Nephron (organoid): ENCODE measurements around the gene R3HDM4.

Experiments used
- H3K27ac Mint-ChIP-seq, 3 experiments: 2 replicates each; pipeline ENCODE4 v1.8.0; 2020; ENCODE audit warnings: mixed read lengths in 3 of 3, mild to moderate bottlenecking in 2 of 3, moderate library complexity in 1 of 3
- H3K27me3 Mint-ChIP-seq: 2 replicates; pipeline ENCODE4 v1.8.0; 2021; ENCODE audit warnings: low read depth, mild to moderate bottlenecking, moderate library complexity, mixed read lengths
- H3K36me3 Mint-ChIP-seq: 2 replicates; pipeline ENCODE4 v1.8.0; 2020; ENCODE audit warnings: low read depth, mixed read lengths
- H3K4me1 Mint-ChIP-seq: 2 replicates; pipeline ENCODE4 v1.8.0; 2020; ENCODE audit warnings: mixed read lengths
- H3K4me3 Mint-ChIP-seq, 3 experiments: 2 replicates each; pipeline ENCODE4 v1.8.0; 2020; ENCODE audit warnings: mild to moderate bottlenecking in 3 of 3, mixed read lengths in 3 of 3, moderate library complexity in 2 of 3
- H3K9me3 Mint-ChIP-seq: 2 replicates; pipeline ENCODE4 v1.8.0; 2020; ENCODE audit warnings: mixed read lengths
- TF ChIP-seq, protein P1 (sequence below), 3 experiments: fragments of 200-600 bp; sonication (generic); IDR thresholded peaks; one replicate each; pipeline ENCODE4 v1.5.0; 2021; ENCODE audit warnings: antibody characterized with exemption in 3 of 3; ENCODE audit not compliant: unreplicated experiment in 3 of 3

R3HDM4 gene

DNA sequence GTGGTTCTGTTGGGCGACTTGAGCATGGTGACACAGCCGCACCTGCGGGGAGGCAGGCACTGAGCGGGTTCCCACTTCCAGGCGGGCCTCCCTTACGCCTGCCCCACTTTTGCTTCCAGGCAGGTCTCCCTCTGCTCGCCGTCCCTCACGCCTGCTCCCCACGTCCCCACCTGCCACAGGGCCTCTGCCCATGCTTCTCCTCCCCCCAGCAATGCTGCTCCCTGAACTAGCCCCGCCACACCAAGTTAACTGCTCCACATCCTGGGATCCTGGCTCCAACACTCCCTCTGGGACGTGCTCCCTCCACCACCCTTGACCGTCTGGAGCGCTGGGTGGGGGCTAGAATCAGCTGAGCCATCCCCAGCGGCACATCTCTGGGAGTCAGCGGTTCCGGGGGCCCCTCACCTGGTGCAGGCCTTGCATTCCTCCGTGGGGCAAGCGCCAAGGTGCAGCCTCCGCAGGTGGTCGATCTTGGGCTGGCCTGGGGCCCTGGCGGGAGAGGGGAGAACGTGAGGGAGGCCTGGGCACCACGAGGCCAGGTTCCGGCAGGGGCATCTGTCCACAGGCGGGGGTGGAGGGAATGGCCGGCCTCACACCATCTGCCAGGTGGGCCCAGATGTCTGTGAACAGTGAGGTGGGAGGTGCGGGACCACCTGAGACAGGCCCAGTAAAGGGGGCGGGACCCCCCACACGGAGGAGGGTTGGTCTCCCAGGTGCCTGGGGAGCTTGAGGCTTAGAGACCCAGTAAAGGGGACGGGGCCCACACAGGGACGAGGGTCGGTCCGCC, 44.4 kb downstream of the R3HDM4 start:
- Mint-ChIP-seq H3K4me1 (peaks cover 11% of the 10 kb centered on the region), H3K27me3 (peaks cover 6% of the 10 kb centered on the region), H3K4me3 (no peak overlapping the region), H3K36me3 (peaks cover 31% of the 10 kb centered on the region), H3K27ac (no peak overlapping the region), H3K9me3 (no peaks in the 10 kb centered on the region)
- TF ChIP-seq, protein P1, sequence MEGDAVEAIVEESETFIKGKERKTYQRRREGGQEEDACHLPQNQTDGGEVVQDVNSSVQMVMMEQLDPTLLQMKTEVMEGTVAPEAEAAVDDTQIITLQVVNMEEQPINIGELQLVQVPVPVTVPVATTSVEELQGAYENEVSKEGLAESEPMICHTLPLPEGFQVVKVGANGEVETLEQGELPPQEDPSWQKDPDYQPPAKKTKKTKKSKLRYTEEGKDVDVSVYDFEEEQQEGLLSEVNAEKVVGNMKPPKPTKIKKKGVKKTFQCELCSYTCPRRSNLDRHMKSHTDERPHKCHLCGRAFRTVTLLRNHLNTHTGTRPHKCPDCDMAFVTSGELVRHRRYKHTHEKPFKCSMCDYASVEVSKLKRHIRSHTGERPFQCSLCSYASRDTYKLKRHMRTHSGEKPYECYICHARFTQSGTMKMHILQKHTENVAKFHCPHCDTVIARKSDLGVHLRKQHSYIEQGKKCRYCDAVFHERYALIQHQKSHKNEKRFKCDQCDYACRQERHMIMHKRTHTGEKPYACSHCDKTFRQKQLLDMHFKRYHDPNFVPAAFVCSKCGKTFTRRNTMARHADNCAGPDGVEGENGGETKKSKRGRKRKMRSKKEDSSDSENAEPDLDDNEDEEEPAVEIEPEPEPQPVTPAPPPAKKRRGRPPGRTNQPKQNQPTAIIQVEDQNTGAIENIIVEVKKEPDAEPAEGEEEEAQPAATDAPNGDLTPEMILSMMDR (IDR thresholded peaks at IDR 0.05; ENCODE audit: unreplicated experiment in 3 of 3) = no peak

DNA sequence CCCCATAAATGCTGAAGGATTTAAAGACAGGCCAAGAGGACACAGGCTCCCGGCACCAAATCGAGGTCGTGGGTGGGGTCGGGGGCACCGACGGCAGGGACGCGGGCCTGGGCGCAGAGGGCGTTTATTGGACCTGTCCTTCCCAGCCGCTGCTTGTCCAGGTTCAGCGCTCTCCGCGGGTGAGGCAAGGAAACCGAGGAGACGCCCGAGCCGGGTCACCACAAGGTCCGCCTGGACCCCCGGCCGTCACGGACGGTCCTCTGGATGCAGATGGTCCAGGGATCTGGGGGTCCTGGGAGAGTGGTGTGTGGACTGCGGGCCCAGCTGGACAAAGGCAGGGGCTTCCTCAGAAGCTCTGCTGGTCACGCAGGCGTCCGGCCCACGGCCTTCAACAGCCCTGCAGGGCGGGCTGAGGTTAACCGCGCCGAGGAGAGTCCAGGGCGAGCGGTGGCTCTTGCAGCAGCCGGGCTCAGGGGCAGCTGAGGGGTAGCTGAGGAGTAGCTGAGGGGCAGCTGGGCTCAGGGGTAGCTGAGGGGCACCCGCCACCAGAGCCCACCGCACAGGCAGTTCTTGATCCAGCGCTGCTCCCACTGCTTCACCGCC, 45.1 kb downstream of the R3HDM4 start:
- Mint-ChIP-seq H3K36me3 (peaks cover 31% of the 10 kb centered on the region), H3K9me3 (no peaks in the 10 kb centered on the region), H3K27ac (no peak overlapping the region), H3K27me3 (peaks cover 13% of the 10 kb centered on the region), H3K4me3 (no peak overlapping the region), H3K4me1 (peaks cover 11% of the 10 kb centered on the region)
- TF ChIP-seq, protein P1 (IDR thresholded peaks at IDR 0.05; ENCODE audit: unreplicated experiment in 3 of 3) = no peak

DNA sequence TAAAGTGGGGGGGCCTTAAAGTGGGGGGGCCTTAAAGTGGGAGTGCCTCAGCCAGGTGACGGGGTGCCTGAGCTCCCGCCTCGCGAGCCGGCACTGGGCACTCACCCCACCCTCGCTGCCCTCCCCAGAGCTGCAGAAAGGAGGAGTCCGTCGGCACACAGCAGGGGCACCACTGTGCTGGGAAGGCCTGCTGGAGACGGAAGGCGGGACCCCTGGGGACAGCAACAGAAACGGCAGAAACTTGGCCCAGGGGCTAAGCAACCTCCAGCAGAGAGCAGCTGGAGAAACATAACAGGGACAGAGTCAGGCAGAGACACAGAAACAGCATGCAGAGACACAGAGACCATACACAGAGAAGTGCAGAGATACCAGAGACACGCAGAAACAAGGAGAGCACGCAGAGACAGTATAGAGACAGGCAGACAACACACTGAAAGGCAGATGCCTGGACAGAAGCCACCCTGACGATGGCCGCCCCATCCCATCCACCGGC, 45.7 kb downstream of the R3HDM4 start:
- TF ChIP-seq, protein P1 (IDR thresholded peaks at IDR 0.05; ENCODE audit: unreplicated experiment in 3 of 3) = no peak
- Mint-ChIP-seq H3K36me3 (peaks cover 31% of the 10 kb centered on the region), H3K9me3 (no peaks in the 10 kb centered on the region), H3K4me3 (peak overlapping the region in 1 of 3 experiments; percentile 10), H3K27ac (peak overlapping the region in 1 of 3 experiments; percentile 33), H3K27me3 (peaks cover 19% of the 10 kb centered on the region), H3K4me1 (peaks cover 11% of the 10 kb centered on the region)

DNA sequence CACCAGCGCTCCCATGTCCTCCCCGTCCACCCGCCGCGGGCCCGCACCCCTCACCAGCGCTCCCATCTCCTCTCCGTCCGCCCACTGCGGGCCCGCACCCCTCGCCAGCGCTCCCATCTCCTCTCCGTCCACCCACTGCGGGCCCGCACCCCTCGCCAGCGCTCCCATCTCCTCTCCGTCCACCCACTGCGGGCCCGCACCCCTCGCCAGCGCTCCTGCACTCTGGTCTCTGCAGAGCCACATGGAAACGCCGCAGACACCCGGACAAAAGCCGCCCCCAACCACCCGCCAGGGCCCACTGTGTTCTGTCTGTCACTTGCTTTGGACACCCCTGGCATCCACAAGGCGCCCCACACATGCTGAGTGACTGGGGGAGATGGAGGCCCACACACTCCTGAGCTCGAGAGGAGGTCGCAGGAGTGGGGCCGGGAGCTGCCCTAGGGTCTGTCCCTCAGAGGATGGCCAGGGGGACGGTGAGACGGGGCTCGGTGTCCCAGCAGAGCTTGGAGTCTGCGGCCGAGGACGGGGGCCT, 46.2 kb downstream of the R3HDM4 start:
- Mint-ChIP-seq H3K27me3 (peaks cover 24% of the 10 kb centered on the region), H3K27ac (no peak overlapping the region), H3K36me3 (peaks cover 31% of the 10 kb centered on the region), H3K4me3 (no peak overlapping the region), H3K9me3 (no peaks in the 10 kb centered on the region), H3K4me1 (peaks cover 11% of the 10 kb centered on the region)
- TF ChIP-seq, protein P1 (IDR thresholded peaks at IDR 0.05; ENCODE audit: unreplicated experiment in 3 of 3) = no peak

DNA sequence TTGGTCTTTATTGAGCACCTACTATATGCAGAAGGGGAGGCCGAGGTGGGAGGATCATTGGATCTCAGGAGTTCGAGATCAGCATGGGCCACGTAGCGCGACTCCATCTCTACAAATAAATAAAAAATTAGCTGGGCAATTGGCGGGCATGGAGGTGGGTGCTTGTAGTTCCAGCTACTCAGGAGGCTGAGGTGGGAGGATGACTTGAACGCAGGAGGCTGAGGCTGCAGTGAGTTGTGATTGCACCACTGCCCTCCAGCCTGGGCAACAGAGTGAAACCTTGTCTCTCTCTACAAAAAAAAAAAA, 49.8 kb downstream of the R3HDM4 start:
- Mint-ChIP-seq H3K9me3 (no peaks in the 10 kb centered on the region), H3K36me3 (peaks cover 13% of the 10 kb centered on the region), H3K4me3 (no peak overlapping the region), H3K27me3 (peaks cover 41% of the 10 kb centered on the region), H3K27ac (no peak overlapping the region), H3K4me1 (peaks cover 6% of the 10 kb centered on the region)
- TF ChIP-seq, protein P1 (IDR thresholded peaks at IDR 0.05; ENCODE audit: unreplicated experiment in 3 of 3) = no peak
